GM23338 (cell line): ENCODE data around the gene GPR39. TPM values are rescaled to one million over a fixed set of nuclear protein-coding genes. Genes with fewer than 3 reads are reported as not detected.

Source experiments
- ATAC-seq: fragments of 200-7000 bp; cut with Tn5 transposase; 3 replicates; pipeline ENCODE4 v1.9.1; 2020
- DNase-seq: peaks from one replicate; pipeline ENCODE4 v3.0.0-alpha.2; 2015; ENCODE audit warnings: low spot score
- H2AFZ ChIP-seq: fragments of 200-600 bp; sonication (generic); 2 replicates; pipeline ENCODE4 v1.8.0; 2016; ENCODE audit warnings: antibody characterized with exemption, mild to moderate bottlenecking, moderate library complexity
- H3F3A ChIP-seq: fragments of 200-600 bp; sonication (generic); replicated peaks from 2 replicates; pipeline ENCODE4 v1.8.0; 2017; ENCODE audit warnings: antibody characterized with exemption, mixed run types, low read depth
- H3K27ac ChIP-seq: fragments of 200-600 bp; sonication (generic); 2 replicates; pipeline ENCODE4 v1.6.1; 2016; ENCODE audit warnings: low read depth
- H3K27me3 ChIP-seq: fragments of 200-600 bp; sonication (generic); 2 replicates; pipeline ENCODE4 v1.8.0; 2016; ENCODE audit warnings: mild to moderate bottlenecking, mixed run types, moderate library complexity; ENCODE audit not compliant: insufficient read depth
- H3K36me3 ChIP-seq: fragments of 200-600 bp; sonication (generic); 2 replicates; pipeline ENCODE4 v1.8.0; 2016; ENCODE audit warnings: mild to moderate bottlenecking; ENCODE audit not compliant: insufficient read depth
- H3K4me1 ChIP-seq: fragments of 200-600 bp; sonication (generic); 2 replicates; pipeline ENCODE4 v1.8.0; 2016; ENCODE audit warnings: mild to moderate bottlenecking, moderate library complexity; ENCODE audit not compliant: insufficient read depth
- H3K4me2 ChIP-seq: fragments of 200-600 bp; sonication (generic); 2 replicates; pipeline ENCODE4 v1.7.1; 2017; ENCODE audit warnings: mixed run types
- H3K4me3 ChIP-seq: fragments of 200-600 bp; sonication (generic); 2 replicates; pipeline ENCODE4 v1.6.1; 2016; ENCODE audit warnings: mixed run types
- H3K79me2 ChIP-seq: fragments of 200-600 bp; sonication (generic); replicated peaks from 2 replicates; pipeline ENCODE4 v1.8.0; 2017; ENCODE audit warnings: mild to moderate bottlenecking; ENCODE audit not compliant: insufficient read depth
- H3K9me2 ChIP-seq: fragments of 200-600 bp; sonication (generic); 2 replicates; pipeline ENCODE4 v1.8.0; 2017; ENCODE audit not compliant: insufficient read depth
- H4K20me1 ChIP-seq: fragments of 200-600 bp; sonication (generic); replicated peaks from 2 replicates; pipeline ENCODE4 v1.8.0; 2017; ENCODE audit warnings: mild to moderate bottlenecking; ENCODE audit not compliant: insufficient read depth
- H3K27ac Mint-ChIP-seq: 2 replicates; pipeline ENCODE4 v1.8.0; 2020; ENCODE audit warnings: inconsistent platforms, mild to moderate bottlenecking, moderate library complexity, mixed read lengths
- H3K27me3 Mint-ChIP-seq: 3 replicates; pipeline ENCODE4 v1.8.0; 2022; ENCODE audit warnings: low read depth, mild to moderate bottlenecking, moderate library complexity, mixed read lengths, inconsistent platforms; ENCODE audit not compliant: insufficient read depth, poor library complexity
- H3K36me3 Mint-ChIP-seq: 3 replicates; pipeline ENCODE4 v1.8.0; 2021; ENCODE audit warnings: low read depth, mild to moderate bottlenecking, inconsistent platforms, moderate library complexity, mixed read lengths
- H3K4me1 Mint-ChIP-seq: 3 replicates; pipeline ENCODE4 v1.8.0; 2020; ENCODE audit warnings: mild to moderate bottlenecking, inconsistent platforms, mixed read lengths
- H3K4me3 Mint-ChIP-seq: 3 replicates; pipeline ENCODE4 v1.8.0; 2021; ENCODE audit warnings: moderate library complexity, mild to moderate bottlenecking, inconsistent platforms, mixed read lengths
- H3K9me3 Mint-ChIP-seq: 3 replicates; pipeline ENCODE4 v1.8.0; 2020; ENCODE audit warnings: moderate library complexity, mild to moderate bottlenecking, inconsistent platforms, mixed read lengths
- CREB1 ChIP-seq: fragments of 250-450 bp; sonication (Bioruptor Pico); IDR thresholded peaks from 2 replicates; pipeline ENCODE4 v1.5.0; 2020; ENCODE audit warnings: low read depth, mild to moderate bottlenecking, moderate library complexity
- EZH2 ChIP-seq: fragments of 200-600 bp; sonication (generic); IDR thresholded peaks from one replicate; pipeline ENCODE4 v1.8.0; 2017; ENCODE audit warnings: antibody characterized with exemption, mild to moderate bottlenecking, low read depth; ENCODE audit not compliant: unreplicated experiment
- EZH2phosphoT487 ChIP-seq: fragments of 200-600 bp; sonication (generic); IDR thresholded peaks from one replicate; pipeline ENCODE4 v1.8.1; 2018; ENCODE audit warnings: antibody characterized with exemption; ENCODE audit not compliant: unreplicated experiment
- JUNB ChIP-seq: IDR thresholded peaks from one replicate; pipeline ENCODE4 v1.6.1; 2016; ENCODE audit warnings: antibody characterized with exemption; ENCODE audit not compliant: unreplicated experiment
- POLR2AphosphoS5 ChIP-seq: IDR thresholded peaks from 2 replicates; pipeline ENCODE4 v1.6.1; 2016; ENCODE audit warnings: antibody characterized with exemption, low read depth
- STAT1 ChIP-seq: IDR thresholded peaks from one replicate; pipeline ENCODE4 v1.6.1; 2016; ENCODE audit warnings: antibody characterized with exemption; ENCODE audit not compliant: unreplicated experiment
- ZNF114 ChIP-seq: fragments of 250-450 bp; sonication (Bioruptor Pico); IDR thresholded peaks from 2 replicates; pipeline ENCODE4 v1.5.0; 2020; ENCODE audit warnings: mild to moderate bottlenecking, moderate library complexity
- ZNF331 ChIP-seq: fragments of 250-450 bp; sonication (Bioruptor Pico); IDR thresholded peaks from 2 replicates; pipeline ENCODE4 v1.5.0; 2020; ENCODE audit warnings: low read depth, mild to moderate bottlenecking, moderate library complexity
- polyA plus RNA-seq: library from polyadenylated mRNA; unstranded; fragments of >200 nt; fragmentation: Nextera tagmentation; extraction: Ambion mirVana; gene quantifications from 2 replicates; pipeline ENCODE4 v1.2.1, GENCODE V29; 2016
- total RNA-seq: library from RNA; depleted of rRNA; stranded (reverse); fragments of >200 nt; shearing (Covaris generic); gene quantifications from 2 replicates; pipeline ENCODE4 v1.2.3, GENCODE V29; 2014
- TF ChIP-seq, protein P1 (sequence below): IDR thresholded peaks from 2 replicates; pipeline ENCODE4 v1.6.1; 2016; ENCODE audit warnings: antibody characterized with exemption
- TF ChIP-seq, protein P2 (sequence below): IDR thresholded peaks from one replicate; pipeline ENCODE4 v1.6.1; 2018; ENCODE audit warnings: antibody characterized with exemption; ENCODE audit not compliant: unreplicated experiment
- TF ChIP-seq, protein P3 (sequence below): fragments of 250-450 bp; sonication (Bioruptor Pico); IDR thresholded peaks from 2 replicates; pipeline ENCODE4 v1.5.0; 2020; ENCODE audit warnings: mild to moderate bottlenecking, moderate library complexity

Gene GPR39
- total and polyA plus RNA-seq, 2 experiments from 2014 or later, result 0.55 to 1.9 TPM

DNA sequence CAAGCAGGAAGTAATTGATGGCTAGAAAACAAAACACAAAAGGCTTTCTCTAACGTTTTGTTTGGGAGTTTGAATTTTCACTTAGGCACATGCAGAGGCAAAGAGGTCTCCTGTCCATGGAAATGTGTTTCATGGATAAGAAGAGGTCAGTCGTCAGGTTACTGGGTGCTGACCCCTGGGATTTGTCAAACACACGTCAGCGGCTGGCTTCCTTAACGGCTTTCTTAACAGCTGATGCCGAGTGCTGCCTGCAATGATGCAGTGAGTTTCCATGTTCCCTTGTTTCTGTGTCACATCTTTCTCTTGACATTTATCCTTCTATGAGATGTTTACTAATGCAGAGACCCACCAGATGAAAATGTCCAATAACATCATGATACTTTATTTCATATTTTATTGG lies 31.7 kb downstream of the GPR39 start:
- H3K9me3 Mint-ChIP-seq, result peaks cover 9% of the 10 kb centered on the region; the same call in 1 of the 3 replicates
- Histone ChIP-seq H3K27me3 (no peaks in the 10 kb centered on the region), H3K4me2 (no peak overlapping the region)

More for the DNA sequence above, 31.7 kb downstream of the GPR39 start:
- Histone ChIP-seq H3K9me2 (no peaks in the 10 kb centered on the region), H3K4me1 (peaks cover 5% of the 10 kb centered on the region; the same call in 1 of the 2 replicates), H3K27ac (no peak overlapping the region), H3F3A (no peaks in the 10 kb centered on the region), H2AFZ (no peak overlapping the region), H3K36me3 (no peaks in the 10 kb centered on the region), H3K79me2 (no peaks in the 10 kb centered on the region), H4K20me1 (no peaks in the 10 kb centered on the region), H3K4me3 (no peak overlapping the region)
- no peak for TF ChIP-seq POLR2AphosphoS5
- no peak for TF ChIP-seq EZH2
- no peak for TF ChIP-seq EZH2phosphoT487
- TF ChIP-seq, protein P1, sequence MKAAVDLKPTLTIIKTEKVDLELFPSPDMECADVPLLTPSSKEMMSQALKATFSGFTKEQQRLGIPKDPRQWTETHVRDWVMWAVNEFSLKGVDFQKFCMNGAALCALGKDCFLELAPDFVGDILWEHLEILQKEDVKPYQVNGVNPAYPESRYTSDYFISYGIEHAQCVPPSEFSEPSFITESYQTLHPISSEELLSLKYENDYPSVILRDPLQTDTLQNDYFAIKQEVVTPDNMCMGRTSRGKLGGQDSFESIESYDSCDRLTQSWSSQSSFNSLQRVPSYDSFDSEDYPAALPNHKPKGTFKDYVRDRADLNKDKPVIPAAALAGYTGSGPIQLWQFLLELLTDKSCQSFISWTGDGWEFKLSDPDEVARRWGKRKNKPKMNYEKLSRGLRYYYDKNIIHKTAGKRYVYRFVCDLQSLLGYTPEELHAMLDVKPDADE, result no peak
- no peak for TF ChIP-seq JUNB
- TF ChIP-seq ZNF114, result no peak
- no peak for TF ChIP-seq ZNF331 (CRISPR knock-in tag)
- no peak for TF ChIP-seq STAT1
- TF ChIP-seq, protein P2, sequence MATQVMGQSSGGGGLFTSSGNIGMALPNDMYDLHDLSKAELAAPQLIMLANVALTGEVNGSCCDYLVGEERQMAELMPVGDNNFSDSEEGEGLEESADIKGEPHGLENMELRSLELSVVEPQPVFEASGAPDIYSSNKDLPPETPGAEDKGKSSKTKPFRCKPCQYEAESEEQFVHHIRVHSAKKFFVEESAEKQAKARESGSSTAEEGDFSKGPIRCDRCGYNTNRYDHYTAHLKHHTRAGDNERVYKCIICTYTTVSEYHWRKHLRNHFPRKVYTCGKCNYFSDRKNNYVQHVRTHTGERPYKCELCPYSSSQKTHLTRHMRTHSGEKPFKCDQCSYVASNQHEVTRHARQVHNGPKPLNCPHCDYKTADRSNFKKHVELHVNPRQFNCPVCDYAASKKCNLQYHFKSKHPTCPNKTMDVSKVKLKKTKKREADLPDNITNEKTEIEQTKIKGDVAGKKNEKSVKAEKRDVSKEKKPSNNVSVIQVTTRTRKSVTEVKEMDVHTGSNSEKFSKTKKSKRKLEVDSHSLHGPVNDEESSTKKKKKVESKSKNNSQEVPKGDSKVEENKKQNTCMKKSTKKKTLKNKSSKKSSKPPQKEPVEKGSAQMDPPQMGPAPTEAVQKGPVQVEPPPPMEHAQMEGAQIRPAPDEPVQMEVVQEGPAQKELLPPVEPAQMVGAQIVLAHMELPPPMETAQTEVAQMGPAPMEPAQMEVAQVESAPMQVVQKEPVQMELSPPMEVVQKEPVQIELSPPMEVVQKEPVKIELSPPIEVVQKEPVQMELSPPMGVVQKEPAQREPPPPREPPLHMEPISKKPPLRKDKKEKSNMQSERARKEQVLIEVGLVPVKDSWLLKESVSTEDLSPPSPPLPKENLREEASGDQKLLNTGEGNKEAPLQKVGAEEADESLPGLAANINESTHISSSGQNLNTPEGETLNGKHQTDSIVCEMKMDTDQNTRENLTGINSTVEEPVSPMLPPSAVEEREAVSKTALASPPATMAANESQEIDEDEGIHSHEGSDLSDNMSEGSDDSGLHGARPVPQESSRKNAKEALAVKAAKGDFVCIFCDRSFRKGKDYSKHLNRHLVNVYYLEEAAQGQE, result no peak
- TF ChIP-seq, protein P3, sequence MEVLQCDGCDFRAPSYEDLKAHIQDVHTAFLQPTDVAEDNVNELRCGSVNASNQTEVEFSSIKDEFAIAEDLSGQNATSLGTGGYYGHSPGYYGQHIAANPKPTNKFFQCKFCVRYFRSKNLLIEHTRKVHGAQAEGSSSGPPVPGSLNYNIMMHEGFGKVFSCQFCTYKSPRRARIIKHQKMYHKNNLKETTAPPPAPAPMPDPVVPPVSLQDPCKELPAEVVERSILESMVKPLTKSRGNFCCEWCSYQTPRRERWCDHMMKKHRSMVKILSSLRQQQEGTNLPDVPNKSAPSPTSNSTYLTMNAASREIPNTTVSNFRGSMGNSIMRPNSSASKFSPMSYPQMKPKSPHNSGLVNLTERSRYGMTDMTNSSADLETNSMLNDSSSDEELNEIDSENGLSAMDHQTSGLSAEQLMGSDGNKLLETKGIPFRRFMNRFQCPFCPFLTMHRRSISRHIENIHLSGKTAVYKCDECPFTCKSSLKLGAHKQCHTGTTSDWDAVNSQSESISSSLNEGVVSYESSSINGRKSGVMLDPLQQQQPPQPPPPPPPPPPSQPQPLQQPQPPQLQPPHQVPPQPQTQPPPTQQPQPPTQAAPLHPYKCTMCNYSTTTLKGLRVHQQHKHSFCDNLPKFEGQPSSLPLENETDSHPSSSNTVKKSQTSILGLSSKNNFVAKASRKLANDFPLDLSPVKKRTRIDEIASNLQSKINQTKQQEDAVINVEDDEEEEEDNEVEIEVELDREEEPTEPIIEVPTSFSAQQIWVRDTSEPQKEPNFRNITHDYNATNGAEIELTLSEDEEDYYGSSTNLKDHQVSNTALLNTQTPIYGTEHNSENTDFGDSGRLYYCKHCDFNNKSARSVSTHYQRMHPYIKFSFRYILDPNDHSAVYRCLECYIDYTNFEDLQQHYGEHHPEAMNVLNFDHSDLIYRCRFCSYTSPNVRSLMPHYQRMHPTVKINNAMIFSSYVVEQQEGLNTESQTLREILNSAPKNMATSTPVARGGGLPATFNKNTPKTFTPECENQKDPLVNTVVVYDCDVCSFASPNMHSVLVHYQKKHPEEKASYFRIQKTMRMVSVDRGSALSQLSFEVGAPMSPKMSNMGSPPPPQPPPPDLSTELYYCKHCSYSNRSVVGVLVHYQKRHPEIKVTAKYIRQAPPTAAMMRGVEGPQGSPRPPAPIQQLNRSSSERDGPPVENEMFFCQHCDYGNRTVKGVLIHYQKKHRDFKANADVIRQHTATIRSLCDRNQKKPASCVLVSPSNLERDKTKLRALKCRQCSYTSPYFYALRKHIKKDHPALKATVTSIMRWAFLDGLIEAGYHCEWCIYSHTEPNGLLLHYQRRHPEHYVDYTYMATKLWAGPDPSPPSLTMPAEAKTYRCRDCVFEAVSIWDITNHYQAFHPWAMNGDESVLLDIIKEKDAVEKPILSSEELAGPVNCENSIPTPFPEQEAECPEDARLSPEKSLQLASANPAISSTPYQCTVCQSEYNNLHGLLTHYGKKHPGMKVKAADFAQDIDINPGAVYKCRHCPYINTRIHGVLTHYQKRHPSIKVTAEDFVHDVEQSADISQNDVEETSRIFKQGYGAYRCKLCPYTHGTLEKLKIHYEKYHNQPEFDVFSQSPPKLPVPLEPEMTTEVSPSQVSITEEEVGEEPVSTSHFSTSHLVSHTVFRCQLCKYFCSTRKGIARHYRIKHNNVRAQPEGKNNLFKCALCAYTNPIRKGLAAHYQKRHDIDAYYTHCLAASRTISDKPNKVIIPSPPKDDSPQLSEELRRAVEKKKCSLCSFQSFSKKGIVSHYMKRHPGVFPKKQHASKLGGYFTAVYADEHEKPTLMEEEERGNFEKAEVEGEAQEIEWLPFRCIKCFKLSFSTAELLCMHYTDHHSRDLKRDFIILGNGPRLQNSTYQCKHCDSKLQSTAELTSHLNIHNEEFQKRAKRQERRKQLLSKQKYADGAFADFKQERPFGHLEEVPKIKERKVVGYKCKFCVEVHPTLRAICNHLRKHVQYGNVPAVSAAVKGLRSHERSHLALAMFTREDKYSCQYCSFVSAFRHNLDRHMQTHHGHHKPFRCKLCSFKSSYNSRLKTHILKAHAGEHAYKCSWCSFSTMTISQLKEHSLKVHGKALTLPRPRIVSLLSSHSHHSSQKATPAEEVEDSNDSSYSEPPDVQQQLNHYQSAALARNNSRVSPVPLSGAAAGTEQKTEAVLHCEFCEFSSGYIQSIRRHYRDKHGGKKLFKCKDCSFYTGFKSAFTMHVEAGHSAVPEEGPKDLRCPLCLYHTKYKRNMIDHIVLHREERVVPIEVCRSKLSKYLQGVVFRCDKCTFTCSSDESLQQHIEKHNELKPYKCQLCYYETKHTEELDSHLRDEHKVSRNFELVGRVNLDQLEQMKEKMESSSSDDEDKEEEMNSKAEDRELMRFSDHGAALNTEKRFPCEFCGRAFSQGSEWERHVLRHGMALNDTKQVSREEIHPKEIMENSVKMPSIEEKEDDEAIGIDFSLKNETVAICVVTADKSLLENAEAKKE (CRISPR knock-in tag), result no peak
- TF ChIP-seq CREB1 (CRISPR knock-in tag), result no peak
- H3K36me3 Mint-ChIP-seq, result no peaks in the 10 kb centered on the region; the same call in 2 of the 3 replicates
- no peak overlapping the region for H3K4me3 Mint-ChIP-seq
- peak; percentile 49 for ATAC-seq
- peaks cover 11% of the 10 kb centered on the region for H3K4me1 Mint-ChIP-seq
- peak; percentile 12 for DNase-seq
- no peaks in the 10 kb centered on the region for H3K27me3 Mint-ChIP-seq
- no peak overlapping the region for H3K27ac Mint-ChIP-seq
